ENCODE results near the gene ST6GALNAC3. TPM values are rescaled to one million over a fixed set of nuclear protein-coding genes. Genes with fewer than 3 reads are reported as not detected.
"Not testable (repeated sequence)": the region's sequence is repeated elsewhere in the genome, so short reads cannot be mapped to it uniquely, and the experiment has no call there.

Gene ST6GALNAC3
- polyA plus RNA-seq, 5 donors, result 21.0 to 41.8 (median 33.9) TPM

DNA sequence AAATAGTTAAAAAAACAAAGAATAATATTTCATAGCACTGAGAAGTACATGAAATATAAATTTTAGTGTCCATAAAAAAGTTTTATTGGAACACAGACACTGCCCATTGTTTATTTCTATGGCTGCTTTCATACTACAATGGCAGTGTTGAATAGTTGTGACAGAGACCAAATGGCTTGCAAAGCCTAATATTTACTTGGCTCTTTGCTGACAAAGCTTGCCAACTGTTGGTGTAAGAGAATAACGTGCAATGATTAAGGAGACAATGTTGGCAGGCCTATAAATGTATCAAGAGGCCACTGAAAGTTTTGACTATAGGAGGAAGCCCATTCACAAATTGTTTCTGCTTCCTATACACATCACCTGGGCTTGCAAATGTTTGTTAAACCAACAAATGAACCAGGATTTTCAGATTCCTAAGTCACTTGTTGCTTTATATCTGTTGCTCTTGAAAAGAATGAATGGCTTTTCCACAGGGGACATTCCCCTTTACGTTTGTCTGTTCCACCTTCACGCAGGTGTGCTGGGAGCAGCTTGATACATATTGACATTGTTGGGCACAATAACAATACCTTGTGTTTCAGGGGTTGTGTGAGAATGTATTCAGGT lies 5.5 kb upstream of the ST6GALNAC3 start:
- DNase-seq, result no peak

DNA sequence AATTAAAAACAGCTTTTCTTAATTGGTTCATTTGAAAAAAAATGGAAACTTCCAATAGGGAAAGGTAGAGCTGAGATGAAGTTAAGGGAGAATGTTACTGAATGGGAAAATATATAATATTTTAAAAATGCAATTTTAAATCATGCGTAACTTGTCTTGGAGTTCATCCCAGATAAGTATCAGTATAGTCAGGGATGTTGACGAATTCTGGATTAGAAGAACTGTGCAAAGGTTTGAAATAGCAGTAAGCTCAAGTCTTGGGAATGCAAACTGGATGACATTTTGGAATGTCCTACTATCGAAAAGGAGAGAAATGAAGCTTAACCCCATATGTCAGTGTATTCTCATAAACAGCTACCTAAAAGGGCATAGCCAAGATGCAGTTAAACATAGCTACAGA lies 4.0 kb upstream of the ST6GALNAC3 start:
- DNase-seq, result no peak

DNA sequence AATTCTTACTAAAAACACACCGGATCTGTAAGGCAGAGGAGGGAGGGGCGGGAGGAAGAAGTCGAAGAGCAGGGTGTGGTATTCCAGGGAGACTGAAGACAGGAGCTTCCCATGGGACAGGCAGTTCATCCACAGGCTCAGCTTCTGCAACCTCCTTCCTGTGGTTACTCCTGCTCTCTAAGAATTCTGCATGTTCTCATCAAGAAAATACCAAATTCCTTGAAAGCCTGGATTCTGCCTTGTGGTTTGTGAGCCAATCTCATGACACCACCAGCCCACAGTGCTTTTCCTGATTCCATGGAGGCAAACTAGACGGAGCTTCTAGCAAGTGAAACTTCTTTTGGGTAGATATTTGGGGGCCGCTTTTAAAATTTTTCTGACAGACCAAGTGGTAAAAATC lies 1.1 kb upstream of the ST6GALNAC3 start:
- DNase-seq, result no peak

DNA sequence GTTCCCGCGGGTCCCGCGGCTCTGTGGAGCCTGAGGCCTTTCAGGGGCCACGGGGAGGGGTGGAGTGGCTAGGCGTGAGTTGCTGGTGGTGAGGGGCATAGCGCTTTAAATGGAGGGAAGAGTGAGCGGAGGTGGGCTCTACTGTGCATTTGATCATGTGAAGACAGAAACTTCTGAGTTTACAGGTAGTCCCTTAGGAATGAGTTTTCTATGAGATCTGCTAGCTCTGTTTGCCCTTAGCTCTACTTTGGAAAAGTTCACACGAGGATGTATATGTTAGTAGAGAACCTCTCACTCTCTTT lies 593 bp downstream of the ST6GALNAC3 start:
- no peak for DNase-seq

DNA sequence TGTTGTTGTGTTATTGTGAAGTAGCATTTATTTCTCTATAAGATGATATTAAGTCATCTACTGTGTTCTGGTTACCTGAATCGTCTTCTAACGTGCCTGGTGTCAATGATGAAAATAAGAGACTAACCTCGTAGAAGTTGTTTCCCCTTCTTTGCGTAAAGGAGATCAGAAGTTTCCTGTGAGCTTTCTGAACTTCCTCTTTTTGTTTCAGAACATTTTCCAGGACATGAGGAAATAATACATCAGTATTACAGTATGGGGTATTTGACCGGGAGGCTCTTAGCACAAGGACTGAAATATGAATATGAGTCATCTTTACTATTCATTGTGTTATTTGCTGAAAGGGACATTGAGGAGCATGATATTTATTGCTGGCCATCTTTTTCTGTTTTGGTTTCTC lies 1.3 kb downstream of the ST6GALNAC3 start:
- DNase-seq, result no peak

DNA sequence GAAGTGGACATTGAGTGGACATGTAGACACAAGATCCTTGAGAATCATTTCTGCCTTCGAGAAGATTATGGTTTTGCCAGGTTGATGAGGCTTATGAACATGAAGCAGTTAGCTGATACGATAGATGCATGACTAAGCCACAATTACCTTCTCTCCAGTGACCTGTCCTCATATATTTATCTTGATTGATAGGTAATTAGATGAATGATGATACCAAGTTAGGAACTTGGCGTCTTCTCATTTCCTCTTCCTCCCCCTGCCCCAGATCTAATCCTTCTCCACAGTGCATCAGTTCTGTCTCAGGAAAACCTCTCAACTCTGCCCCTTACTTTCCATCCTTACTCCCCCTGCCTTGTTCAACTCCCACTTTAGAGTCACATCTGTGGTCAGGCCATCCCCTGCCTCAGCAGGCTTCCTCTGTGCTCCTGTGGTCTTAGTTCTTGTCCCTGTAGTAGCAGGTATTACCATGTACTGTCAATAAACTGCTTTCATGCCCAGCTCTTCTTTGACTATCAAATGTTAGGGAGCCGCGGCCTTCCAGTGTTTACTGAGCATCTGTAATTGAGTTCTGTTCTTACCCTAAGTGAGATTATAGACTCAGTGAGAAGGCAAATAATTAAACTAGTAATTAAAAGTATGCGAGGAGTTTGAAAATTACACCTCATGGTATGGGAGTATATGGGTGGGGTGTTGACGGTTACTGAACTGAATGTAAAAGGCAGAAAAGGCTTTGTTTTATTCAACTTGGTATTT lies 5.1 kb downstream of the ST6GALNAC3 start:
- DNase-seq, result no peak

DNA sequence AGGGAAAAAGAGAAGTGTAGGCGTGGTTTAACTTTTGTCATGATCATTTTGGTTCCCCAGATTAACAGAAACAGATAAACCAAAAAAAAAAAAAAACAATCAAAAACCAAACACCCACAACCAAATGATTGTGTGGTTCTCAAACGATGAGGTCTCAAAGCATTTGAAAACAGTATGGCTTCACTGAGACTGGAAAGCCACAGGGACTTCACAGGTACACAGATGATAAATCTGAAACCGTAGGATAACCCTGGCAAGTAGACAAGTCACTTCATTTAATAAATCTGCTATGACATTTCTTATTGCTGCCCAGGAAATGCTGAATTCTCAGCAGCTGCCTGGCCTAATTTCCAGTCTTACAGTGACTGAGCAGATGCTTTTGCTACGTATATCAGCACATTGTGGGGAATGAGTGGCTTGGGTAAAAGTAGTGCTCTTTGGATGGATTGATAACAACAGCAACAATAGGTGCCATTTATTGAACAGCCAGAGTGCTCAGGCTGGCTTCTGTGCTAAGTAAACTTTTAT lies 6.1 kb downstream of the ST6GALNAC3 start:
- DNase-seq, result no peak

DNA sequence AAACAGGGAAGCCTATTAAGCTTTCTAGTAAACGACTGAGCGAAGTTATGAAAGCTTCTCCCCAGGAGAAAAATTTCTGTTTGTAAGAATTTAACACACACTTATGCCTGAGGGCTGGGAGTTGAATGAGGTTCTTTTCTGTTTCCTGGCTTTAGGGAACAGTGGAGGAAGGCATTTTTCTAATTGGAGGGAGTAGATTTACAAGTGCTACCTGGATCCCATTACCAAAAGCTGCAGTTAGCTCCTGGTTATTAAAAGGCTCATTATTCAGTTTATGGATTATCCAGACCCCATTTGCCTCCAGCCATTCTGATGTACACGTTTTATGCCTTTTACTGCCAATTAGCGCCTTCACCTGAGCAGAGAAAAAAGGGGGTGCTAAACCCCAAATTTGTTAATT lies 7.5 kb downstream of the ST6GALNAC3 start:
- DNase-seq, result no peak

DNA sequence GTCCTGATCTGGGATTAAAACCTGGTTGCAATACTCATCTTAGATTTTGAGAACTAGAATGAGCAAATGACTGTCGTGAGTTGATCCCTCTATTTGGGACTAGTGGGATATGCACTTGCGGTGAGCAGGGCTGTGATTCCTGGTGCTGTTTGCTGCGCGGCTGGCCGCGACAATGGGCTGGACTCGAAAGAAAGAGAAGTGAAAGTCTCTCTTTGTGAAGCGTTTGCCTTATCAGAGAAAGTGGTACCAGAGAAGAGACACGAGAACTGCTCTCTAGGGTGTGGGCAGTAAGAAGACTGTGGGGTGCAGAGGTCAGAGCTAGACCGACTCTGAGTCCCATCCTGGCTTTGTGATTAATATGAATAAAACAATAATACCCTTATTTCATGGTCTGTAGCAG lies 8.6 kb downstream of the ST6GALNAC3 start:
- no peak for DNase-seq

DNA sequence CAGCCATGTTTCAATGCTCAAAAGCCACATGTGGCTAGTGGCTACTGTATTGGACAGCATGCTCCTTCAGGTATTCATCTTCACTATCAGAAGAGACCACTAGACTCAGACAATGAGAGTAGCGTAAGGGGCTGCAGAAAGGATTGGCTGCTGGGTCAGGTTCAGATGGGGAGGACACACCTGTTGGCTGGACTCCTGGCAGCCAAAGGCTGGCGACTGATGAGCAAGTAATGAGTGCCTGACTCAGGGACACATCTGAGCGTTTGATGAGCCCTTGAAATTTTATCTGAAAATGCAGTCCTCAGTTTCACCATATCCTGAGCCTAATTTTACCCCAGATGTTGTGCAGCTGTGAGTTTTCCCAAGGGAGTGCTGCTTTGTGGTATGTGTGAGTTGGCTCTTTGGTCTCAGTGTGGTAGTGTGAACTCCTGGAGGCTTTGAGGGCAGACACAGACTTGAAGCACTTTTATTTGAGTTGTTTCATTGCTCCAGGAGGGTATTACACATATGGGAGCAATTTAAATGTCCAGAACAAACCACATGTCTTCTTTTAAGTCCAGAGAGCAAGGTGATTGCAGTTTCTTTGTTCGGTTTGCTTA lies 9.6 kb downstream of the ST6GALNAC3 start:
- DNase-seq, result no peak

DNA sequence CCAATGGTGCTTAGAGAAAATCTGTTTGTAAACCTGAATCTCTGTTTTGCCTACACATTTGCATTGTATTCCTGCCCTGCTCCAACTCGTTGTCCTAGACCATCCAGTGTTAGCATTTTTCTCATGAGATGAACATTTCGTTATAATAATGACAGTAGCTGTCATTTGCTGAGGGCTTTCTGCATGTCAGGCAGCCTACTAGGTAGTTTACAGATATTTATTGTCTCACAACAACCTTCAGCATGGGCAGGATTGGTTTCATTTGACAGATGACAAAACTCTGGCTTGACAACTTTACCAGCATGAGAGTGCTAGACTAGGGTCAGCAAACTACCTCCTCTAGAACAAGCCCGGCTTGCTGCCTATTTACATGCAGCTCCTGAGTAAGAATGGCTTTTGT lies 10.1 kb downstream of the ST6GALNAC3 start:
- no peak for DNase-seq

DNA sequence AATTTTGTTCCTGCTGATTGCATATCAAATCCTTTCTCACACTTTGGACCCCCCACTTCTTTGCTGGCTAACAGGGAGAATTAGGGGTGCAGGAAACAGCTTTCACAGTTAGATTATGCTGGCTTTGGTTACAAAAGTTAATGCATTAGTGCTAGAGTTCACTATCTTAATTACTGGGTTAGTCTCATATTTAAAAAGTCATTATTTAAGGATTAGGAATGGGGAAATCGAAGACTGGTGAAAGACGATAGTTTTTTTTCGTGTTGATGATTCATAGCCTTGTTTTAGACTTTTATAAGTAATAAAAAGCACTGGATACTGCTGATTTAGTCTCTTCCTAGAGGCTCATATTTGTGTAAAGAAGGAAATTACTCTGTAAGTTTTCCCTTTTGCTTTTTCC lies 11.6 kb downstream of the ST6GALNAC3 start:
- no peak for DNase-seq

DNA sequence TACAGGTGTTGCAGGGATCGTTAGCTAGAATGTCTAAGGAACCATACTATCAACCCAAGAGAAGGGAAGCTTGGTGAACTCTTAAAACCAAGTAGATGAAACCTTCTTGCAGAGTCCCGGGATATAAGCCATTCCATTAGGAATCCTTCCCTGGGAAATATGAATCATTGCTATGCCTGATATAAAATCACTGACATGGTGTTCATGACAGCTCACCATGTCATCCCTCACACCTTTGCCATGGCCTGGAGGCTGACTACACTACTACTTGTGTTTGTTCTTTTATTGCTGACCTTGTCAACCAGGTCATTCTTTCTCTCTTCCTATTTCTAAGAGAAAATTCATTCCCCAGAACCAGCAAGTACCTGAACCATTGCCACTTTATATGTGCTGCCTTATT lies 12.1 kb downstream of the ST6GALNAC3 start:
- DNase-seq, result no peak

DNA sequence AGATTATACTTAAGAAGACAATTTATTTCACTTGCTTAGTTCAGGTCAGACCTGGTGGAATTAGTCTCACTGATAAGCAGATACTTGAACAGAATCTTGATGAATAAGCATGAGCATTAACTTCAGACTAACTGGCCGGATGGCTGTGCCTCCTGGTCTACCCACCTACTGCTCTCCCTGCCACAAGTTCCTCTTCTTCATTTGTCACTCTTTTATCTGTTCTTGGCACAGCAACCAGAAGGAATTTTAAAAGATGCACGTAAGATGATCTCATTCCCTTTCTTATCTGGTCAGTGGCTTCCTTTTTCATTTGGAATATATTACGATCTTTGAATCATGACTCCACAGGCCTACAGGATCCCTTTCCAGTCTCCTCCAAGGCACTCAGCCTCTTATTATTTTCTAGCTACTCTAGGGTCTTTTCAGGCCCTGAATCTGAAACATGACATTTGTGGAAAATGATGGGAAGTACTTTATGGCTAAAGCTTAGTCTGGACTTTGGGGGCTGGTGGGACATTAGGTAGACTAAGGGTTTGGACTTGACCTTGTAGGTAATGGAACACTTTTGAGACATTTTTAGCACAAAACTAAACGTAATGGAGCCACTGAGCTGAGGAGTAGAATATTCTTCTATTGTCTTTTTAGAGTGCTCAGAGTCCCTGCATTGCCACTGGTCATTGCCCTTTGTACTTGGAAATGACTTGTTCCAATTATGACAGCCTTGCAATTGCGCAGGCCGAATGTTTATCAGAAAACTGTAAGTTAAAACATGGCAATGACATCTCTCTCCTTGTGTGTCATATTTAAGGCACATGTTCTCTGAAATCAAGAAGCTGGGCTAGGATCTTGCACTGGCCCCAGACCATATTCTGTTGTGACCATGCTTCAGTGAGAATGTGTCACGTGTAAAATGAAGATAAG lies 16.0 kb downstream of the ST6GALNAC3 start:
- no peak for DNase-seq

DNA sequence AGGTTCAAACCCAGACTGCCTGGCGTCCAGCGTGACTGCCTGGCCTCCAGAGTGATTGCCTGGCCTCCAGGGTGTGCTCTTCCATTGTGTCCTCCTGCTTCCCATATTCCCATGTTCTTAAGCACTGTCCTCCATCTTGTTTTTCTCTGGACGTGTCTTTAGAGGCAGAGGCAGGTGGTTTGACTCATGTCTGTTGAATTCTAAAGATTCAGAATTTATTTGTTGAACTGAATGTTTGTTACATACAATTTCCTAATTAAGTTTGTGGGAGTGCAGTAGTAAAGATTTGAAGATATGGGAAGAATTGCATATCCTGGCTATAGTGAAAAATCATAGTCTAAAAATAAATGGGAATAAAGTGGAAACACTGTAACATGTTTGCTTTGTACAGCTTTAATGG lies 18.3 kb downstream of the ST6GALNAC3 start:
- DNase-seq, result no peak

DNA sequence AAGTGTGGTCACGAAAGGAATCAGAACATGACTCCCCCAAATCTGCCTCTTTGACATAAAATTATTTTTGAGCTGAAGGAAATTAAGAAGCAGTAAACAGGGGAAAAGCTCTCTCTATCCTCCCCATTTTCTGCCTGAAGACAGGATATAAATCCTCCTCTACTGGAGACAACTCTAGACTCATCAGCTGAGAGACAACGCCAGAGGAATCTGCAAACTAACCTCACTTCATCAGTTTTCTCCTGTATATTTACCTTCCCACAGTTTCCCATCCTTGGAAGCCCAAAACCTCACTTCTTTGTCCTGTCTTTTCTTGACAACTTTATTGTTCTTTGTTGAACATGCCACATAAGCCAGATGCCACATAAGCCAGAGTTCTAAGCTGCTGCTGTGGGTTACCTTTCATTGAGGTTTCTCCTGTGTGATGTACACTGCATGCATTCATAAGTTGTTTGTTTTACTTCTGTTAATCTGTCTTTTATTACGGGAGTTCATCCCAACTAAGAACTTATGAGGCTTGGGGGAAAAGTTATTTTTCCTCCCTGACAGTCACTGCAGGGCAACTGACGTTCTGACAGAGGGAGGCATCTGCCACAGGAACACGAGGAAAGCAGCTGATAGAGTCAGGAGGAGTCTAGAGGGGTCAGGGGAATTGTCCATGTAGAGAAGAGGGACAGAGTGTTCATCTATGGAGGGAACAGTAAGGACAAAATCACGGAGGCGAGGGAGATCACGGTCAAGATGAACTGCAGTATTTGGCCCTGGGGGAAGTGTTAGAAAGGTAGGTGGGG lies 19.2 kb downstream of the ST6GALNAC3 start:
- DNase-seq, result no peak

DNA sequence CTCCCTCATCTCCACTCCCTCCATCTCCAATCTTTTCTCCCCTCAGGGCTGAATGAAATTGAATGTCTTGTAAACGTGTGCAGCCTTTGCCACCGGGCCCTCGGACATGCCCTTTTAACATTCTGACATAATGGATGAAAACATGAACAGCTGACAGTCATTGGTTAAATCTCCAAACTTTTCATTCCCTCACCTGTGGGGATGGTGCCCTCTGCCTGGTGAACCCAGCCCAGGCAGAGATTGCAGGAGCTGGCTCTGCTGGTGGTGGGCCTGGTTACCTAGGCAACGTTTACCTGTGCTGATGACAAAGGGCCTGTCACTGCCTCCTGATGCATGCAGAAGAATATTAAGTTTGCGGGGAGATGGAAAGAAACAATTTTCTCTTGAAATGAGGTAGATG lies 21.3 kb downstream of the ST6GALNAC3 start:
- no peak for DNase-seq

DNA sequence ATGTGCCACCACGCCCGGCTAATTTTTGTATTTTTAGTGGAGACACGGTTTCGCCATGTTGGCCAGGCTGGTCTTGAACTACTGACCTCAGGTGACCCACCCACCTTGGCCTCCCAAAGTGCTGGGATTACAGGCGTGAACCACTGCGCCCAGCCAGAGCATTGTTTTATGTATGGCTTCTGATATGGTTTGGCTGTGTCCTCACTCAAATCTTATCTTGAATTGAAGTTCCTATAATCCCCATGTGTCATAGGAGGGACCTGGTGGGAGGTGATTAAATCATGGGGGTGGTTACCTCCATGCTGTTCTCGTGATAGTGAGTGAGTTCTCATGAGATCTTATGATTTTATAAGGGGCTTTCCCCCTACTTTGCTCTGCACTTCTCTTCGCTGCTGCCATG lies 22.5 kb downstream of the ST6GALNAC3 start:
- not testable (repeated sequence) for DNase-seq

DNA sequence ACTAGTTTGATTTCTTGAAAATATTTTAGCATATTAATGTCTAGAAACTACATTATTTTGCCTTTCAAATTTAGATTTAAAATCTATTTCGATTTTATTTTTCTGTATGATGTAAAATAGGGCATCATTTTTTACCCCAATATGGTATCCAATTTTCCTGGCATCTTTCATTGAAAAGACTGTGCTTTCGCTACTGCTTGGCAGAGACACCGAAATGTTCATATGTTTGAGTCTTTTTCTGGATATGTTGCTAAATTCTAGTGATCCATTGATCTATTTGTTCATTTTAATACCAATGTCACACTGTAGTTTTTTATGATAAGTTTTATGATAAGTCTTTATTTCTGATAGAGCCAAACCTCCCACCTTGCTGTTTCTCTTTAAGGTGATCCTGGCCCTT lies 24.3 kb downstream of the ST6GALNAC3 start:
- DNase-seq, result no peak

DNA sequence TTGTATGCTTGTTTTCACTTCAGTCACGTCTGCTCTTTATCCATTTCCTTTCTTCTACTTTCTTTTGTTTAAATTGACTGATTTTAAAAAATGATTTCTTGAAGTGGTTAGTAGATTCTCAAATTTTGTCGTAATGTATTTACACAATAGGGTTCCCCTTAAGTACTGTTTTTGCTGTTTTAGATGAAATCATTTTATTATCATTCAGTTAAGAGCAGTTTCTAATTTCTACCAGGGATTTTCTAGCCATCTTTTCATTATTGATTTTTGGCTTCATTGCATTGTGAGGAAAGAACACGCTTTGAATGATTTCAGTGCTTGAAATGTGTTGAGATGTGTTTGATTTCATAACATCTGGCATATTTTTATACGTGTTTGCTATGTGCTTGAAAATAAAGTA lies 27.0 kb downstream of the ST6GALNAC3 start:
- DNase-seq, result no peak

DNA sequence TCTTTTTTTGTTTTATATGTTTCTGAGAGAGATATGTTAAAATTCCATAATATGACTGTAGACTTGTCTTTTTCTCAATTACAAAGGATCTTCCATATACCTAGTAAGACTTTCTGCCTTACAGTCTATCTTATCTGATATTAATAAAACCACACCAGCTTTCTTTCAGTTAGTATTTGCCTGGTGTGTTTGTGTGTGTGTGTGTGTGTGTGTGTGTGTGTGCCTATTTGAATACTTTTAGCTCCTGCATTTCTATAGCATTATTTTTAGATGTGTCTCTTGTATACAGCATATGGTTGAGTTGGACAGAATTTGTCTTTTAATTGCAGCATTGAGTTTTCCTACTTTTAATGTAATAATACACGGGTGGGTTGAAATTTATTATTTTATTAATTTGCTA lies 27.5 kb downstream of the ST6GALNAC3 start:
- DNase-seq, result no peak
